ENCODE measurements around the gene RNF207.

DNA sequence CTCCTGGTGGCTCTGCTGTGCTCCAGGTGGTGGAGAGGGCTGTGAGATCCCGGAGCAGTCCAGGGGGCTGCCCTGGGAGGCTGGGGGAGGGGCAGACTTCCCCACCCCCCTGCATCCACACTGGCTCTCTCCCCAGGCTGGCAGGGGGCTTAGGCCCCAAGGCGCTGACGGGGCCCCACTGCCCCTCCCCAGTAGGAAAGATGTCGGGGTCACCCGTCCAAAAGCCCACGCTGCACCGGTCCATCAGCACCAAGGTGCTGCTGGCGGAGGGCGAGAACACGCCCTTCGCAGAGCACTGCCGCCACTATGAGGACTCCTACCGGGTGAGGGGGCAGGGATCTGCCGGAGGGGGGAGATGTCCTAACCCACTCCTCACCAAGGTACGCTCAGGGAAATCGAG lies 5.8 kb downstream of the RNF207 start:
- TF ChIP-seq, protein P1, sequence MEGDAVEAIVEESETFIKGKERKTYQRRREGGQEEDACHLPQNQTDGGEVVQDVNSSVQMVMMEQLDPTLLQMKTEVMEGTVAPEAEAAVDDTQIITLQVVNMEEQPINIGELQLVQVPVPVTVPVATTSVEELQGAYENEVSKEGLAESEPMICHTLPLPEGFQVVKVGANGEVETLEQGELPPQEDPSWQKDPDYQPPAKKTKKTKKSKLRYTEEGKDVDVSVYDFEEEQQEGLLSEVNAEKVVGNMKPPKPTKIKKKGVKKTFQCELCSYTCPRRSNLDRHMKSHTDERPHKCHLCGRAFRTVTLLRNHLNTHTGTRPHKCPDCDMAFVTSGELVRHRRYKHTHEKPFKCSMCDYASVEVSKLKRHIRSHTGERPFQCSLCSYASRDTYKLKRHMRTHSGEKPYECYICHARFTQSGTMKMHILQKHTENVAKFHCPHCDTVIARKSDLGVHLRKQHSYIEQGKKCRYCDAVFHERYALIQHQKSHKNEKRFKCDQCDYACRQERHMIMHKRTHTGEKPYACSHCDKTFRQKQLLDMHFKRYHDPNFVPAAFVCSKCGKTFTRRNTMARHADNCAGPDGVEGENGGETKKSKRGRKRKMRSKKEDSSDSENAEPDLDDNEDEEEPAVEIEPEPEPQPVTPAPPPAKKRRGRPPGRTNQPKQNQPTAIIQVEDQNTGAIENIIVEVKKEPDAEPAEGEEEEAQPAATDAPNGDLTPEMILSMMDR (IDR thresholded peaks at IDR 0.05): no peak
- no peak for TF ChIP-seq POLR2A (IDR thresholded peaks at IDR 0.05)
